T follicular helper cell (primary cell): ENCODE data around the gene IL19.
"Not testable (repeated sequence)": the region's sequence is repeated elsewhere in the genome, so short reads cannot be mapped to it uniquely, and the experiment has no call there.

Experiments
- DNase-seq: peaks from one replicate; pipeline ENCODE4 v3.0.0-alpha.2; 2020; ENCODE audit warnings: low read depth

The IL19 gene

GRCh38 chr1:206831650-206832049 lies 61.1 kb downstream of the IL19 start:
- no peak for DNase-seq

GRCh38 chr1:206832352-206832880 lies 61.8 kb downstream of the IL19 start:
- DNase-seq, result no peak

DNA sequence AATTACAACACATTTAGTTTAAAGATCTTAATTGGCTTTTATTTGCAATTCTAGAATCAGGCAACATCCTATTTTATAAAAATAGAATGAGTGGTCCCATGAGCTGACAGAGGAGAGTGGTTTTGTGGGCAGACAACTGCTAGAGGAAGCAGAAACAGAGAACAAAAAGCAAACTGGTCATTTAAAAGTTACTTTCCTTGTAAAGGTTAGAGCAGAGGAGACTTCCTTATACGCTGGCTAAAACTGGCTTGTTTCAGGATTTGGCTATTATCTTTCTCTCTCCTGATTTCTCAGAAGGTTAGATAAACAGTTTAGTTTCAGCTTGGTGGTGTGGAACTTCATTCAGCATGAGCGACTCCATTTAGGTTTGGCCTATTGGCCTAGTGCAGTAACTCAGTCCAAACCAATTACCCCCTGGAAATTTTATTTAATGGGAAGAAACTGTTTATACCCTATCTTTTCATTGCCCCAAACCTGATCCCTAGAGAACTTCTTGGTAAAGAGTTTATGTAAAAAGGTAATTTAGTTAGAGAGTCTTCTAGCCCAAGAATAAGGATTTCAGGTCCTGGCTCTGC lies 62.6 kb downstream of the IL19 start:
- no peak for DNase-seq

DNA sequence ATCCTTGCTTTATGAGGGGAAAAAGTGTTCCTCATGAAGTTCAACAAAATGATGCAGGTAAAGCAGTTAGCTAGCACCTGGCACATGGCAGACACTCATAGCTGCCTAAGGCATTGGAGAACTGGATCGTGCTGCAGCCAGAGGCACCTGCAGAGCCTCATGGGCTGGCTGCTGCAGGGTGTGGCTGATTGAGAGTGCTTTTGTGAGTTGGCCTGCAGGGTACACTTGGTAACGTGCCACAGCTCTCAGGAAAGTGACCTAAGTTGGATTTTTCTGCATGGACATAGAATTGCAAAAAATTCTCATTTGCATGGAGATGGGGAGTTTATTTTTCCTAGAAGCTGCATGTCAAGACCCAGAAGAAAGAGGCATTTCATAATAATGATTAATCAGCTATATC lies 63.2 kb downstream of the IL19 start:
- DNase-seq, result no peak

- DNase-seq, result no peak
These were observed 63.6 kb downstream of the IL19 start for GRCh38 chr1:206834217-206834616.

GRCh38 chr1:206834711-206835110 lies 64.1 kb downstream of the IL19 start:
- no peak for DNase-seq

DNA sequence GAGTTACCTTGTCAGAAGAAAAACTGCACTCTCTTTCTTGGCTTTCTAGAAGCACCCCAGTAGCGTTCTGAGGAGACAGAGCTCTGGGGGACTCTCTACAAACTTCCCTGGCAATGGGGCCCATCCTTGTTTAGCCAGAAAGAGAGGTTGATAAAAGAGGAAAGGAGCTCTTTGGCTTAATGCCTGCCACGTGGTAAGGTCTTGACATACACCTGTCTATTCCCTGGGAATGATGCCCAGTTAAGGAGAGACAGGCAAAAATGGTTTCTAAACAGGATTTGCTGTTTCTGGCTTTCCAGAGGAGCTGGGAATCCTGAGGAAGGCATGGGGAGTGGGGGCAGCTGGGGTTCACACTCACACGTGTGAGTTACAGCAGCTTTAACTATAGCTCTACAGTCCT lies 64.6 kb downstream of the IL19 start:
- no peak for DNase-seq

- DNase-seq, result no peak
These were observed 65.5 kb downstream of the IL19 start for GRCh38 chr1:206836111-206836510.

DNA sequence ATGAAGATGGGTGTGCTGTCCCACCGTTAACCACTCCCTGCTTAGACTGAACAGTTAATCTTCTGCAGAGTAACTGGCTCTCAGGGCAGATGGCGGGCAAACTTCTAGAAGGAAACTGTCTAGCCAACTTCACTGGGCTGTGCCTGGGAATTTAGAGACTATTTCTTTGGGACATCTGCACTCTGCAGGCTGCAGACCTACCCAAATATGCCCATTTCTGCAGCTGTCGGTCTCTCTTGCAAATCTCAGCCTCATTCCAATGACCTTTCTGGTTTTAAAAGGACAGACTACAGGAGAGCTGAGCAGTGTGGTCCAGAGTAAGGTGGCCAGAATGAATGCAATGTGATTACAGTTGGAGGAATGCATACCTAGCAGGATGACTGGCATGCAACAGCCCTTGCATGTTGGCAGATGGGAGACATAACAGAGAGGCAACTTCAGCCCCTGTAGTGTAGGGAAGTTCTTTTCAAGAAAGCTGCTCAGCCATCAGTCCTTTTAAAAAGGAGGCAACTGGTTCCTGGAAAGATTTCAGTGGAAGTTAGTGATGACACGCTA lies 68.5 kb downstream of the IL19 start:
- DNase-seq, result no peak

DNA sequence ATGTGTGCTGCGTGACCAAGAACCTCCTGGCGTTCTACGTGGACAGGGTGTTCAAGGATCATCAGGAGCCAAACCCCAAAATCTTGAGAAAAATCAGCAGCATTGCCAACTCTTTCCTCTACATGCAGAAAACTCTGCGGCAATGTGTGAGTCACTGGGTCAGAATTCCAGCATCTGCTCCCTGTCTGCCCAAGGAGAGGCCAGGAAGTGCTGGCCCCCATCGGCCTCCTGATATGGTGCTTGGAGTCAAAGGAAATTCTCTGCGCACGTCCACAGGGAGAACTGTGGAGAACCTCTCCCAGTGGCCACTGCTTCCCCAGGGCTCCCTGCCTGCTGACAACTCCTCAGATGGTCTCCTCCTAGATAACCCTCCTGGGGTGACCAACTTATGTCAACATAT lies 69.3 kb downstream of the IL19 start:
- no peak for DNase-seq

- DNase-seq, result no peak
These were observed 71.2 kb downstream of the IL19 start for GRCh38 chr1:206841609-206842323.

DNA sequence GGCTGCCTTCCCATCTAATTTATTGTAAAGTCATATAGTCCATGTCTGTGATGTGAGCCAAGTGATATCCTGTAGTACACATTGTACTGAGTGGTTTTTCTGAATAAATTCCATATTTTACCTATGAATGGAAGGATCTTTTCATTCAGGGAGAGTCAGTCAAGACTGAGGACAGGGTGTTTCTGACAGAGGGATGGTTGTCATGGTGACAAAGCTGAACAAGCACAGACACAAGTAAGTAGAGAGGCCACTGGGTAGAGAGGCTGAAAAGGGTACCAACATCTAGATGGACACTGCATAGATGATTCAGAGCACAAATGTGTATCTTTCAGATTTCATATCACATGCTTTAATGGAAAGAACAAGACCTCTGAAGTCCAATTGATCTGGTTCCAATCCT lies 72.3 kb downstream of the IL19 start:
- DNase-seq, result no peak

DNA sequence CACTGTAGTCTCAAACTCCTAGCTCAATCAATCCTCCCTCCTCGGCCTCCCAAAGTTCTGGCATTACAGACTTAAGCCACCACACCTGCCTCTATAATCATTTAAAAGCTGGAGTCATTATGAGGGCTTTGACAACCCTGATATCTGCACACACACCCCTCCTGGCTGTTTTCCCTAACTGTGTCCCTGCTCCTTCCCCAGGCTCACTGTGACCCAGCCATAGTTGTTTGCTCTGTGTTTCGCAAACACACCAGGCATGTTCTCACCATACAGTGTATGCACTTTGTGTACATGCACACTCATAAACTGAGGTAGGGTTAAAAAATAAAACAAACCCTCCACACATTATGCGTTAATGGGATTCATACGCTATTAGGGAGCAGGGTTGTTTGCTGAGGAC lies 73.1 kb downstream of the IL19 start:
- DNase-seq, result no peak

- DNase-seq, result no peak
These were observed 75.9 kb downstream of the IL19 start for GRCh38 chr1:206846487-206846886.

- DNase-seq, result no peak
These were observed 76.8 kb downstream of the IL19 start for GRCh38 chr1:206847337-206847834.

DNA sequence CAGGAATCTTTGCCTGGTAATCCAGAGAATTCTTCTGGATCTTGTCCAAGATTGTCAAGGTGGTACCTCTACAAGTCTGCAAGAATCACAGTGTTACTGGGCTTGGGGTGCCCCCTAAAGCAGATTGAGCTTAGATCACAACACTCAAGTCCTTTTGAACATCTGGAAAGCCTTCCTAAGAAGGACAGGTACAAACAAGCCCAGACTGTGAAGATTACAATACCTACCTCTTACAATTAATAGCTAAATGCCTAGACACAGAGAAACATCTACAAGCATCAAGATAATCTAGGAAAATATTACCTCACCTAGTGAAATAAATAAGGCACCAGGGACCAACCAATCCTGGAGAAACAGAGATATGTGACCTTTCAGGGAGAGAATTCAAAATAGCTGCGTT lies 77.4 kb downstream of the IL19 start:
- DNase-seq, result no peak

DNA sequence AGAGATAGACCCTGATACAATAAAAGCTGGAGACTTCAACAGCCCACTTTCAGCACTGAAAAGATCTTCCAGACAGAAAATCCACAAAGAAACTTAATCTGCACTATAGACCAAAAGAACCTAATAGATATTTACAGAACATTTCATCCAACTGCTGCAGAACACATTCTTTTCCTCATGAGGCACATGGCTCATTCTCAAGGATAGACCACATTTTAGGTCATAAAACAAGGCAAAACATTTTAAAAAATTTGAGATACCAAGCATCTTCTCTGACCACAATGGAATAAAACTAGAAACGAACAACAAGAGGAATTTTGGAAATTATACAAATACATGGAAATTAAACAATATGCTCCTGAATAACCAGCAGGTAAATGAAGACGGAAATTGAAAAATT lies 79.8 kb downstream of the IL19 start:
- DNase-seq, result no peak

- DNase-seq, result no peak
These were observed 80.9 kb downstream of the IL19 start for GRCh38 chr1:206851341-206852010.

- not testable (repeated sequence) for DNase-seq
These were observed 82.1 kb downstream of the IL19 start for GRCh38 chr1:206852662-206853061.

DNA sequence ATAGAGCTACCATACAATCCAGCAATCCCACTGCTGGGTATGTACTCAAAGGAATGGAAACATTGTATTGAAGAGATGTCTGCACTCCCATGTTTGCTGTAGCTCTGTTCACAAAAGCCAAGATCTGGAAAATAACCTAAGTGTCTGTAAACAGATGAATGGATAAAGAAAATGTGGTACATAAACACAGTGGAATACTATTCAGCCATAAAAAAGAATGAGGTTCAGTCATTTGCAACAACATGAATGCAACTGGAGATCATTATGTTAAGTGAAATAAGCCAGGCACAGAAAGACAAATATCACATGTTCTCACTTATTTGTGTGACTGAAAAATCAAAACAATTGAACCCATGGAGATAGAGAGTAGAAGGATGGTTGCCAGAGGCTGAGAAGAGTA lies 83.1 kb downstream of the IL19 start:
- DNase-seq, result not testable (repeated sequence)

GRCh38 chr1:206854401-206855129 lies 84.0 kb downstream of the IL19 start:
- DNase-seq, result no peak

GRCh38 chr1:206855859-206856258 lies 85.3 kb downstream of the IL19 start:
- no peak for DNase-seq
